B cell (primary cell): ENCODE measurements around the gene SLC25A26. TPM values are rescaled to one million over a fixed set of nuclear protein-coding genes. Genes with fewer than 3 reads are reported as not detected.
A peak's percentile ranks its signal among the peaks of the same experiment; 100 is the strongest.
"Not testable (repeated sequence)": the region's sequence is repeated elsewhere in the genome, so short reads cannot be mapped to it uniquely, and the experiment has no call there.

ENCODE experiments used
- ATAC-seq: fragments of 200-7000 bp; cut with Tn5 transposase; one replicate; pipeline ENCODE4 v1.10.0; 2021; ENCODE audit warnings: low read depth, mild to moderate bottlenecking, moderate number of reproducible peaks, moderate library complexity
- CTCF ChIA-PET: fragments of 350-600 bp; sonication (Branson Sonifier 250); formaldehyde crosslinking; loops from one replicate; lab custom pipeline; 2021; ENCODE audit warnings: antibody characterized with exemption, inconsistent platforms; lab: Charles Lee
- POLR2A ChIA-PET: fragments of 350-600 bp; sonication (Branson Sonifier 250); formaldehyde crosslinking; loops from one replicate; lab custom pipeline; 2021; ENCODE audit warnings: antibody characterized with exemption; lab: Charles Lee
- DNase-seq: peaks from one replicate; pipeline ENCODE4 v3.0.0; 2013
- H2AFZ ChIP-seq: 2 replicates; pipeline ENCODE4 v1.6.1; 2012; ENCODE audit warnings: mild to moderate bottlenecking, low read depth, low read length; ENCODE audit not compliant: insufficient read depth, poor library complexity, severe bottlenecking
- H3K27ac ChIP-seq, 2 donors: 1 replicate in 1 of 2; 2 replicates in 1 of 2; pipeline ENCODE4 v1.5.1; 2012 to 2013; ENCODE audit warnings: low read length in 2 of 2, mild to moderate bottlenecking in 2 of 2, moderate library complexity in 1 of 2
- H3K27me3 ChIP-seq, 4 experiments: fragments of 200-600 bp in 1 of 4; sonication (generic) in 1 of 4; replicated peaks in 1 of 4; 1 replicate in 2 of 4; 2 replicates in 2 of 4; pipeline versions ENCODE4 v1.6.1 to v1.7.0; 2013 to 2016; ENCODE audit warnings: low read length in 3 of 4, mild to moderate bottlenecking in 2 of 4, mixed read lengths in 1 of 4, moderate library complexity in 1 of 4; ENCODE audit not compliant: insufficient read depth in 4 of 4, control insufficient read depth in 3 of 4; ENCODE audit errors: control extremely low read depth in 1 of 4
- H3K36me3 ChIP-seq, 2 experiments: replicated peaks in 1 of 2; 1 replicate in 1 of 2; 2 replicates in 1 of 2; pipeline versions ENCODE4 v1.6.1 to v1.7.1; 2013; ENCODE audit warnings: low read length in 1 of 2; ENCODE audit not compliant: insufficient read depth in 2 of 2, control insufficient read depth in 1 of 2; ENCODE audit errors: control extremely low read depth in 1 of 2, extremely low read depth in 1 of 2
- H3K4me1 ChIP-seq, 2 donors: fragments of 200-600 bp in 1 of 2; sonication (generic) in 1 of 2; 1 replicate in 1 of 2; 2 replicates in 1 of 2; pipeline versions ENCODE4 v1.5.1 to v1.6.1; 2013 to 2017; ENCODE audit warnings: low read length in 2 of 2; ENCODE audit not compliant: control insufficient read depth in 2 of 2, insufficient read depth in 2 of 2
- H3K4me2 ChIP-seq: replicated peaks from 2 replicates; pipeline ENCODE3; 2012; ENCODE audit warnings: mild to moderate bottlenecking, low read depth, low read length; ENCODE audit not compliant: poor library complexity, severe bottlenecking
- H3K4me3 ChIP-seq, 5 experiments: fragments of 200-600 bp in 1 of 5; sonication (generic) in 1 of 5; 1 replicate in 3 of 5; 2 replicates in 2 of 5; pipeline versions ENCODE4 v1.5.1 to v1.7.0; 2011 to 2016; ENCODE audit warnings: low read length in 4 of 5, mild to moderate bottlenecking in 4 of 5, low read depth in 2 of 5, control low read depth in 1 of 5, moderate library complexity in 1 of 5; ENCODE audit not compliant: insufficient read depth in 1 of 5; ENCODE audit errors: control extremely low read depth in 1 of 5, extremely low read depth in 1 of 5
- H3K79me2 ChIP-seq: fragments of 200-600 bp; sonication (generic); one replicate; pipeline ENCODE4 v1.6.0; 2016; ENCODE audit warnings: low read length; ENCODE audit not compliant: control insufficient read depth, insufficient read depth
- H3K9ac ChIP-seq: fragments of 200-600 bp; sonication (generic); 2 replicates; pipeline ENCODE4 v1.6.1; 2017; ENCODE audit warnings: mild to moderate bottlenecking, low read length, moderate library complexity
- H3K9me3 ChIP-seq, 3 donors: one replicate each; pipeline versions ENCODE4 v1.6.1 to v1.7.1; 2013; ENCODE audit warnings: low read length in 2 of 3; ENCODE audit not compliant: control insufficient read depth in 2 of 3, insufficient read depth in 1 of 3; ENCODE audit errors: control extremely low read depth in 1 of 3
- H4K20me1 ChIP-seq: 2 replicates; pipeline ENCODE4 v1.6.0; 2012; ENCODE audit warnings: mild to moderate bottlenecking, low read length; ENCODE audit not compliant: insufficient read depth, control insufficient read depth, poor library complexity, severe bottlenecking
- H3K27ac Mint-ChIP-seq: one replicate; pipeline ENCODE4 v1.8.0; 2021; ENCODE audit warnings: mixed read lengths
- H3K27me3 Mint-ChIP-seq: one replicate; pipeline ENCODE4 v1.8.0; 2021; ENCODE audit warnings: mixed read lengths
- H3K4me1 Mint-ChIP-seq: one replicate; pipeline ENCODE4 v1.8.0; 2021; ENCODE audit warnings: mixed read lengths
- H3K4me3 Mint-ChIP-seq: one replicate; pipeline ENCODE4 v1.8.0; 2021; ENCODE audit warnings: mixed read lengths
- H3K9me3 Mint-ChIP-seq: one replicate; pipeline ENCODE4 v1.8.0; 2022; ENCODE audit warnings: mixed read lengths; ENCODE audit not compliant: insufficient read depth
- EZH2 ChIP-seq: IDR thresholded peaks from 2 replicates; pipeline ENCODE4 v1.6.1; 2012; ENCODE audit warnings: borderline replicate concordance, low read depth, mild to moderate bottlenecking, moderate library complexity, low read length; ENCODE audit not compliant: insufficient read depth, poor library complexity, severe bottlenecking
- WGBS: methylation state at CpG from one replicate; pipeline ENCODE4 v1.1.5; 2013; ENCODE audit warnings: missing lambda C conversion rate; ENCODE audit not compliant: insufficient coverage; 5-methylcytosine and 5-hydroxymethylcytosine counted together
- intact Hi-C: fragments of 100-400 bp; cut with micrococcal nuclease; formaldehyde crosslinking; loops from one replicate; pipeline ENCODE4 v1.10.0; 2022
- polyA plus RNA-seq: library from polyadenylated mRNA; depleted of rRNA; stranded (reverse); fragments of >200 nt; gene quantifications from 2 replicates; pipeline ENCODE4 v1.2.3, GENCODE V29; 2012
- total RNA-seq, 2 donors: library from RNA; stranded (reverse); fragments of 120-200 nt in 1 of 2; gene quantifications; 1 replicate in 1 of 2; 2 replicates in 1 of 2; pipeline versions ENCODE4 v1.2.3 to v1.2.4, GENCODE V29; 2013 to 2022
- TF ChIP-seq, protein P1 (sequence below): fragments of 200-600 bp; IDR thresholded peaks from one replicate; pipeline ENCODE4 v1.8.0; 2022; ENCODE audit warnings: antibody characterized with exemption, mild to moderate bottlenecking

SLC25A26 gene
- total and polyA plus RNA-seq, 2 donors (not counting 1 experiment from before 2014, with no cell fraction given), result 22.3 to 23.8 TPM

DNA sequence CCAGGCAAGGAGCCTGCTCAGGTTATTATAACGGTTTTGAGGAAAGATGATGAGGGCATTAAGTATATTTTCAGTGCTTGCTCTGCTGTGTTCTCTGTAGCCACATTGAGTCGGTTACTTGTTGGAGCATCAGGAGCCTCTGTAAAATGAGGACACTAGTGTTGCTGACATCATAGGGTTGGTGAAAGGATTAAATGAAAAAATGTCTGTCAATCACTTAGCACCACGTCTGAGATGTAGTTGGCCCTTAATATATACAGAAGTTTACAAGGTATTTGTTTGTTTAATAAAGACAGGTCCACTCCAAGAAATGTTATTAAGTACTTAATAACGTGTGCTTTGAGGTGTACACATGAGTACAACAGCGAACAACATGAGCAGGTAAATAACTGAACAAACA lies 735 bp upstream of the SLC25A26 start:
- peak overlapping the region; percentile 87 for H3K9ac ChIP-seq

DNA sequence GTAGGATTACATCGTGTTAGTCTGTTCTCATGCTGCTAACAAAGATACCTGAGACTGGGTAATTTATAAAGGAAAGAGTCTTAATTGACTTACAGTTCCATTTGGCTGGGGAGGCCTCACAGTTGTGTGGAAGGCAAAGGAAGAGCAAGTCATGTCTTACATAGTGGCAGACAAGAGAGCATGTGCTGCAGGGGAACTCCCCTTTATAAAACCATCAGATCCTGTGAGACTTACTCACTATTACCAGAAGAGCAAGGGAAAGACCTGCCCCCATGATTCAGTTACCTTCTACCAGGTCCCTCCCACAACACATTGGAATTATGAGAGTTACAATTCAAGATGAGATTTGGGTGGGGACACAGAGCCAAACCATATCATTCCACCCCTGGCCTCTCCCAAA lies 3.4 kb downstream of the SLC25A26 start:
- intact Hi-C loops, result loop anchor here (5.0 kb wide), 1 partner anchor 168 kb away; no protein-coding TSS in a partner anchor
- CTCF ChIA-PET, result no interaction called here
- POLR2A ChIA-PET, result no interaction called here
- Histone ChIP-seq H3K79me2 (peaks cover 81% of the 10 kb centered on the region), H3K4me3 (no peak overlapping the region), H3K27ac (no peak overlapping the region), H2AFZ (no peak overlapping the region), H3K9ac (no peak overlapping the region), H3K4me2 (no peak overlapping the region), H3K36me3 (no peaks in the 10 kb centered on the region), H3K27me3 (no peaks in the 10 kb centered on the region), H3K9me3 (no peaks in the 10 kb centered on the region), H4K20me1 (peaks cover 16% of the 10 kb centered on the region), H3K4me1 (peaks cover 10 to 14% of the 10 kb centered on the region in 2 donors)
- H3K4me3 Mint-ChIP-seq, result no peak overlapping the region
- WGBS, result no CpG with 5 or more reads among the region's 1 CpG
- TF ChIP-seq EZH2, result no peak
- TF ChIP-seq, protein P1, sequence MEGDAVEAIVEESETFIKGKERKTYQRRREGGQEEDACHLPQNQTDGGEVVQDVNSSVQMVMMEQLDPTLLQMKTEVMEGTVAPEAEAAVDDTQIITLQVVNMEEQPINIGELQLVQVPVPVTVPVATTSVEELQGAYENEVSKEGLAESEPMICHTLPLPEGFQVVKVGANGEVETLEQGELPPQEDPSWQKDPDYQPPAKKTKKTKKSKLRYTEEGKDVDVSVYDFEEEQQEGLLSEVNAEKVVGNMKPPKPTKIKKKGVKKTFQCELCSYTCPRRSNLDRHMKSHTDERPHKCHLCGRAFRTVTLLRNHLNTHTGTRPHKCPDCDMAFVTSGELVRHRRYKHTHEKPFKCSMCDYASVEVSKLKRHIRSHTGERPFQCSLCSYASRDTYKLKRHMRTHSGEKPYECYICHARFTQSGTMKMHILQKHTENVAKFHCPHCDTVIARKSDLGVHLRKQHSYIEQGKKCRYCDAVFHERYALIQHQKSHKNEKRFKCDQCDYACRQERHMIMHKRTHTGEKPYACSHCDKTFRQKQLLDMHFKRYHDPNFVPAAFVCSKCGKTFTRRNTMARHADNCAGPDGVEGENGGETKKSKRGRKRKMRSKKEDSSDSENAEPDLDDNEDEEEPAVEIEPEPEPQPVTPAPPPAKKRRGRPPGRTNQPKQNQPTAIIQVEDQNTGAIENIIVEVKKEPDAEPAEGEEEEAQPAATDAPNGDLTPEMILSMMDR, result no peak
- ATAC-seq (no peak), DNase-seq (no peak)
- peaks cover 51% of the 10 kb centered on the region for H3K4me1 Mint-ChIP-seq
- H3K27ac Mint-ChIP-seq, result no peak overlapping the region
- no peaks in the 10 kb centered on the region for H3K27me3 Mint-ChIP-seq
- no peaks in the 10 kb centered on the region for H3K9me3 Mint-ChIP-seq

More for the DNA sequence above, 735 bp upstream of the SLC25A26 start:
- peak overlapping the region; percentile 86 for H2AFZ ChIP-seq
- no peaks in the 10 kb centered on the region for H3K9me3 ChIP-seq
- POLR2A ChIA-PET, result interaction anchor here (0.7 to 0.9 kb wide), 2 partner anchors 279 to 1435 kb away, joined by 3 read pairs; partner anchors contain the start of gene SUCLG2
- H3K4me1 Mint-ChIP-seq, result peaks cover 32% of the 10 kb centered on the region
- WGBS, result 55% methylated on average over 1 of the region's 5 CpGs
- H4K20me1 ChIP-seq, result no peaks in the 10 kb centered on the region
- H3K4me1 ChIP-seq, result peaks cover 10 to 14% of the 10 kb centered on the region in 2 donors
- DNase-seq (peak; percentile 21), ATAC-seq (no peak)
- intact Hi-C loops, result loop anchor here (1.0 to 5.0 kb wide), 4 partner anchors 172 to 828 kb away; partner anchors contain the start of genes KBTBD8 and LRIG1
- no peaks in the 10 kb centered on the region for H3K27me3 ChIP-seq
- no peaks in the 10 kb centered on the region for H3K36me3 ChIP-seq
- peak overlapping the region; percentile 100 for H3K4me3 Mint-ChIP-seq
- peak overlapping the region in 1 of 2 donors; percentile 83 for H3K27ac ChIP-seq
- no peak overlapping the region for H3K27ac Mint-ChIP-seq
- H3K27me3 Mint-ChIP-seq, result peaks cover 6% of the 10 kb centered on the region
- CTCF ChIA-PET, result interaction anchor here (0.9 kb wide), 1 partner anchor 11 kb away, joined by 3 read pairs; no protein-coding TSS in a partner anchor
- H3K79me2 ChIP-seq, result peaks cover 50% of the 10 kb centered on the region
- peak overlapping the region; percentile 85 for H3K4me2 ChIP-seq
- peak overlapping the region; percentile 74 to 96 (median 79) for H3K4me3 ChIP-seq
- H3K9me3 Mint-ChIP-seq, result no peaks in the 10 kb centered on the region
- TF ChIP-seq EZH2, result no peak
- TF ChIP-seq, protein P1, result no peak

DNA sequence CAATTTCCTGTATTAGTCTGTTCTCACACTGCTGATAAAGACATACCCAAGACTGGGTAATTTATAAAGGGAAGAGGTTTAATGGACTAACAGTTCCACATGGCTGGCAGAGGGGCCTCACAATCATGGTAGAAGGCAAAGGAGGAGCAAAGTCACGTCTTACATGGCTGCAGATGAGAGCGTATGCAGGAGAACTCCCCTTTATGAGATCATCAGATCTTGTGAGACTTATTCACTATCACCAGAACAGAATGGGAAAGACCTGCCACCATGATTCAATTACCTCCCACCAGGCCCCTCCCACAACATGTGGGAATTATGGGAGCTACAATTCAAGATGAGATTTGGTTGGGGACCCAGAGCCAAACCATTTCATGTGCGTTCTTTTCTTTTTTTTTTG lies 5.3 kb downstream of the SLC25A26 start:
- DNase-seq, H2AFZ ChIP-seq, H3K27me3 ChIP-seq, H3K36me3 ChIP-seq, H3K27me3 Mint-ChIP-seq, H3K27ac Mint-ChIP-seq, intact Hi-C loops, CTCF ChIA-PET, H3K27ac ChIP-seq, H3K4me1 ChIP-seq, ATAC-seq, POLR2A ChIA-PET, H3K4me3 ChIP-seq, H3K9me3 ChIP-seq, H3K4me3 Mint-ChIP-seq, H3K9ac ChIP-seq, H3K9me3 Mint-ChIP-seq, H3K4me2 ChIP-seq: not testable (repeated sequence)
- H3K4me1 Mint-ChIP-seq, result peaks cover 42% of the 10 kb centered on the region
- WGBS, result 100% methylated on average over 1 of the region's 3 CpGs
- peaks cover 87% of the 10 kb centered on the region for H3K79me2 ChIP-seq
- H4K20me1 ChIP-seq, result peaks cover 28% of the 10 kb centered on the region
